Heart left ventricle (tissue), 13 donors: ENCODE measurements around the gene HNRNPA3.

ENCODE experiments used
- POLR2A ChIP-seq, 2 donors: fragments of 450-650 bp; IDR thresholded peaks; one replicate each; pipeline ENCODE4 v1.6.1; 2017; ENCODE audit warnings: antibody characterized with exemption in 2 of 2, mild to moderate bottlenecking in 2 of 2, moderate library complexity in 2 of 2
- TF ChIP-seq, protein P1 (sequence below), 12 donors: fragments of 200-600 bp; sonication (generic) in 4 of 12; IDR thresholded peaks; one replicate each; pipeline versions ENCODE4 v1.5.0 to v1.8.0; 2018 to 2022; ENCODE audit warnings: antibody characterized with exemption in 12 of 12, mild to moderate bottlenecking in 5 of 12
- donor health status: ischemic (EF 13 %, LVEDD 7.1; RV severe dilation, severe dysfunction).
- donor health status: DM: no; HTN: yes; CAD: no.
- donor health status: DM: no; HTN: no; CAD: no.
- donor health status: ischemic (EF 25% LVEDD 6.9; RV normal size, moderate dysfunction).
- donor health status: ischemic (EF 25% LVEDD 5.7; RV mildly dilated, moderate dysfunction).
- donor health status: ischemic (EF 35%, LVEDD 5.7; RV mildly dilated, moderate dysfunction).
- donor health status: nonischemic (EF 11% LVEDD 7.7; RV severe dilation, severe dysfunction).
- donor health status: DM: yes; HTN: yes; CAD: no.
- donor health status: PGD.
- donor health status: ischemic (EF 29% LVEDD 5.4; RV normal size, mild dysfunction).
- donor health status: nonischemic (EF 23%, LVEDD 6.1; RV moderate dilation, normal function).

DNA sequence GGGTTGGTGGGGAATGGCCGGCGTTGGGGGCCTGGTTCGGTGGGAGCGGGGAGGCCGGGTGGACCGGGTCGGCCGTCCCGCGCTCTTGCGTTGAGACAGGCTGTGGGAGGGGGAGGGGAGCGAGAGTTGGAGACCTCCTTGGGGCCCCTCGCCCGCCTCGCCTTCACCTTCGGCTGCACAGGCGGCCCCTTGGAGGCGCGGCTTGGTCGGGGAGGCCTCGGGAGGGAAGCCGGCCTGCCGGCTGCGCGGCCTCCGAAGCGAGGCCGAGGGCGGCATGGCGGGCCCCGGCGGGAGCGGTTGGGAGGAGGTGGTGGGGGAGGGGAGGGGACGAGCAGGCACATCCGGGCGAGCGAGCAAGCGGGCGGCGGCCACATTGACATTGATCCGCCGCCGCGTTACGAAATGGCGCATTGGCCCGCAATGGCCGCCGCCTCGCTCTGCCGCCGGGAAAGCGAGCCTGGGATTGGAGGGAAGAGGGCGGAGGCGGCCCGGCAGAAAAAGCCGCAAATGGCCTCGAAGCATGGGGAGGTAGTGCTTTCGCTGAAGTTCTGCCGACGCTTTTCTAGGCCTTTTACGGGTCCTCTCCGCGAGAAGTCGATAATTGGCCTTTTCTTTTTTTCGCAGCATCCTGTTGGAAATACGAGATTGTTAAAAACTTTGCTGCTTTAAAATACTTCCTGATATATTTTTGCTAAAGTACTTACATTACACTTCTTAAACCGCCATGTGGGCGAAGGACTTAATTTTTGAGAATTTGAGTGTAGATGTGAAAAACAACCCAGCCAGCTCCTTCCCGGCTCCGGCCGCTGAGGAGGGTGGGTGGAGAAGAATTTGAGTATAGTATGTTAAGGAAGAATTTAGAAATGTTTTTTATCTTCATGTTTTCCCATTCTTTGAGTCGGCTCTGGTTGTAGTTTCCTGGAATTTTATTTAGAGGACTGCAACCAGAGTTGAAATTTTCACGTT lies 580 bp downstream of the HNRNPA3 start:
- TF ChIP-seq, protein P1, sequence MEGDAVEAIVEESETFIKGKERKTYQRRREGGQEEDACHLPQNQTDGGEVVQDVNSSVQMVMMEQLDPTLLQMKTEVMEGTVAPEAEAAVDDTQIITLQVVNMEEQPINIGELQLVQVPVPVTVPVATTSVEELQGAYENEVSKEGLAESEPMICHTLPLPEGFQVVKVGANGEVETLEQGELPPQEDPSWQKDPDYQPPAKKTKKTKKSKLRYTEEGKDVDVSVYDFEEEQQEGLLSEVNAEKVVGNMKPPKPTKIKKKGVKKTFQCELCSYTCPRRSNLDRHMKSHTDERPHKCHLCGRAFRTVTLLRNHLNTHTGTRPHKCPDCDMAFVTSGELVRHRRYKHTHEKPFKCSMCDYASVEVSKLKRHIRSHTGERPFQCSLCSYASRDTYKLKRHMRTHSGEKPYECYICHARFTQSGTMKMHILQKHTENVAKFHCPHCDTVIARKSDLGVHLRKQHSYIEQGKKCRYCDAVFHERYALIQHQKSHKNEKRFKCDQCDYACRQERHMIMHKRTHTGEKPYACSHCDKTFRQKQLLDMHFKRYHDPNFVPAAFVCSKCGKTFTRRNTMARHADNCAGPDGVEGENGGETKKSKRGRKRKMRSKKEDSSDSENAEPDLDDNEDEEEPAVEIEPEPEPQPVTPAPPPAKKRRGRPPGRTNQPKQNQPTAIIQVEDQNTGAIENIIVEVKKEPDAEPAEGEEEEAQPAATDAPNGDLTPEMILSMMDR (IDR thresholded peaks at IDR 0.05) = no peak
- TF ChIP-seq POLR2A (IDR thresholded peaks at IDR 0.05) = no peak
